Mucosa of rectum (tissue), 2 donors: ENCODE measurements around the gene TRIM64C.
"Not testable (repeated sequence)": the region's sequence is repeated elsewhere in the genome, so short reads cannot be mapped to it uniquely, and the experiment has no call there.

Experiments
- H3K27ac ChIP-seq, 2 donors: one replicate each; pipeline ENCODE4 v1.7.0; 2013; ENCODE audit warnings: inconsistent platforms in 2 of 2, low read depth in 2 of 2, low read length in 2 of 2
- H3K27me3 ChIP-seq, 2 donors: one replicate each; pipeline ENCODE4 v1.7.0; 2013; ENCODE audit warnings: low read length in 2 of 2; ENCODE audit not compliant: control insufficient read depth in 2 of 2, insufficient read depth in 2 of 2
- H3K36me3 ChIP-seq, 2 donors: one replicate each; pipeline ENCODE4 v1.7.0; 2013; ENCODE audit warnings: low read length in 2 of 2; ENCODE audit not compliant: control insufficient read depth in 2 of 2, insufficient read depth in 2 of 2
- H3K4me1 ChIP-seq, 2 donors: one replicate each; pipeline ENCODE4 v1.7.0; 2013; ENCODE audit warnings: low read length in 2 of 2, mild to moderate bottlenecking in 1 of 2; ENCODE audit not compliant: control insufficient read depth in 2 of 2, insufficient read depth in 2 of 2
- H3K4me3 ChIP-seq, 2 donors: one replicate each; pipeline ENCODE4 v1.7.0; 2013; ENCODE audit warnings: low read length in 2 of 2
- H3K9ac ChIP-seq, 2 donors: one replicate each; pipeline ENCODE4 v1.7.0; 2013; ENCODE audit warnings: low read length in 2 of 2, low read depth in 1 of 2, mild to moderate bottlenecking in 1 of 2
- H3K9me3 ChIP-seq, 2 donors: one replicate each; pipeline ENCODE4 v1.7.0; 2013; ENCODE audit warnings: low read length in 2 of 2; ENCODE audit not compliant: control insufficient read depth in 2 of 2
- donor health status: healthy.
- donor health status: Normal muscosa, but diverticular disease.

The TRIM64C gene, protein sequence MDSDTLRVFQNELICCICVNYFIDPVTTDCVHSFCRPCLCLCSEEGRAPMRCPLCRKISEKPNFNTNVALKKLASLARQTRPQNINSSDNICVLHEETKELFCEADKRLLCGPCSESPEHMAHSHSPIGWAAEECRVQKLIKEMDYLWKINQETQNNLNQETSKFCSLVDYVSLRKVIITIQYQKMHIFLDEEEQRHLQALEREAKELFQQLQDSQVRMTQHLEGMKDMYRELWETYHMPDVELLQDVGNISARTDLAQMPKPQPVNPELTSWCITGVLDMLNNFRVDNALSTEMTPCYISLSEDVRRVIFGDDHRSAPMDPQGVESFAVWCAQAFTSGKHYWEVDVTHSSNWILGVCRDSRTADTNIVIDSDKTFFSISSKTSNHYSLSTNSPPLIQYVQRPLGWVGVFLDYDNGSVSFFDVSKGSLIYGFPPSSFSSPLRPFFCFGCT

DNA sequence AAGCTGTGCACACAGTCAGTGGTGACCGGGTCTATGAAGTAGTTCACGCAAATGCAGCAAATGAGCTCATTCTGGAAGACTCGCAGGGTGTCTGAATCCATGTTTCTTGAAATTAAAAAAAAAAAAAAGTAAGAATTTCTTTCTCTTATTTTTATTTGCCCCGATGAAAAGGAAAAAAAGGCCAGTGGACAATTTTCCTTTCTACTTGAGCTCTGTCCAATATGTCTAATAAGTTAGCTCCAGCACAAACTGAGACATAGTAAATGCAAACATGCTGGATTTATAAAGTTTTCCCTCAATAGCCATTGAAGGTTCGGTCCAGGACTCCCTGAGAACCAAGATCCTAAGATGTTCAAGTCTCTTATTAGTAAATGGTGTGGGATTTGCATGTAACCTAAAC lies at the start of gene TRIM64C:
TSS of gene TRIM64C (minus strand) at position 101 of the 400 bp plus-strand sequence. CDS start at position 101, 0 bp downstream.
- not testable (repeated sequence) for H3K9ac ChIP-seq, H3K4me3 ChIP-seq, H3K27ac ChIP-seq, H3K4me1 ChIP-seq, H3K36me3 ChIP-seq, H3K27me3 ChIP-seq, H3K9me3 ChIP-seq

DNA sequence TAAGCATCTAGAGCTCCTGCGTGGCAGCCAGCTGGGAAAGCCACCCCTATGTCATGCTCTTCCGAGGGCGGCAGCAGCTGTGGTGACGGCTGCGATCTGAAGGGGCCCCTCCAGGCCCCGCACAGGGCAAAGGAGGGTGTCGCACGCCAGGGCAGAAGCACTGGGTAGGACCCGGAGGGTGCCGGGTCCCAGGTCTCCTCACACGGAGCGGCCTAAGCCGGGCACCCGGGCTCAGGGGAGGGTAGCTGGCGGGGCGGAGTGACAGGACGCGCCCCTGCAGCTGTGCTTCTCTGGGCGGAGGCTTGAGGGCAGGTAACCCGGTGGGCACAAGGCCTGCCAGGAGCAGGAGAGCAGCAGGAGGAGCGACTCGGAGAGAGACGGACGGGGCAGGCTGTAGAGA lies 43.4 kb upstream of the TRIM64C start:
- H3K9ac ChIP-seq, H3K4me3 ChIP-seq, H3K27ac ChIP-seq, H3K9me3 ChIP-seq, H3K36me3 ChIP-seq, H3K4me1 ChIP-seq, H3K27me3 ChIP-seq: not testable (repeated sequence)

DNA sequence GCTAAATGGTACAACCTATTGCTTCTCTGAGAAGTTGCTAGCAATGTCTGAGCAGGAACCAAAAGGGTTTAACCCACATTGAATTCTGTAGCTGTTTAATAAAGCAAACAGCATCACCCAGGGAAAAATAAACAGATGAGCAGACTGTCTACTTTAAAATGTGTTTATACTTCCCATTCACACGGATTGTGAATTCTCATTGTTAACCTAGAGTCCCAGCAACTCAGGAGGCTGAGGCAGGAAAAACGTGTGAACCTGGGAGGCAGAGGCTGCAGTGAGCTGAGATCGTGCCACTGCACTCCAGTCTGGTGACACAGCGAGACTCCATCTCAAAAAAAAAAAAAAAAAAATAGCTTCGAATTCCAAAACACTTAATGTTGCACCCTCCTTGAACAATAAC lies 11.0 kb upstream of the TRIM64C start:
- H3K4me1 ChIP-seq, H3K4me3 ChIP-seq, H3K9ac ChIP-seq, H3K27me3 ChIP-seq, H3K36me3 ChIP-seq, H3K9me3 ChIP-seq, H3K27ac ChIP-seq: not testable (repeated sequence)

DNA sequence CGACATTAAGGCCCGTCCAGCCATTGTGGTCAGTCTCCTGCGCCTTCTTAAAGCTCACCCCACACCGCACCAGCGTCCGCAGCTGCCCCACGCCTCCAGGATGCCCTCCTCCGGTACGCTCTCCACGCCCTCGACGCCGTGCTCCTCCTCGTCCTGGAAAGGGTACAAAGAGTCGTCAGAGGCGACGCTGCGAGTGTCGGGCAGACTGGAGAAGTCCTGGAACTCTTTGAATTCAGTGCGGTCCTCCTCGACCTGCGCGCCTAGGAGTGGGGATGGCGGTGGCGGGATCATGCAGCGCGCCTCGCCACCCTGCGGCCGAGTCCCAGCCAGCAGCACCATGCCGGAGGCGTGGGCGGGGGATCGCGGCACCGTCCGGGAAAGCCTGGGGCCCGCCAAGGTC lies 9.1 kb downstream of the TRIM64C start:
- H3K9ac ChIP-seq, H3K9me3 ChIP-seq, H3K27ac ChIP-seq, H3K27me3 ChIP-seq, H3K4me1 ChIP-seq, H3K4me3 ChIP-seq, H3K36me3 ChIP-seq: not testable (repeated sequence)

DNA sequence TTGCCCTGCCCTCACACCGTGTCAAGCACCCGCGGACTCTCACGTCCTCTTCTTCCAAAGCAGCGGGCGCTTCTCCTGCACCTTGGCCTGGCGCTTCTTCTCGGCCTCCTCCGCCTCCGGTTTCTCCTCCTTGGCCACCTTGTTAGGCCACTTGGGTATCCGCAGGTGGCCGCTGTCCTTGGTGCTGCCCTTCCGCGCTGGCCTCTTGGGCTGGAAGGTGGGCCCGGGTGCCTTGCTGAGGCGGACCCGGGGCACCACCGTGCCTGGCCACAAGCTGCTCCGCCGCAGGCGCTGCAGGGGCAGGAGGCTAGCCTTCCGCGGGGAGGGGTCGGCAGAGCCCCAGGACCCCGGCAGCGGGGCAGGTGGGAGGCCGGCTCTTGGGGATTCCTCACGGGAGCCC lies 10.7 kb downstream of the TRIM64C start:
- not testable (repeated sequence) for H3K4me1 ChIP-seq, H3K9ac ChIP-seq, H3K9me3 ChIP-seq, H3K27me3 ChIP-seq, H3K27ac ChIP-seq, H3K36me3 ChIP-seq, H3K4me3 ChIP-seq

DNA sequence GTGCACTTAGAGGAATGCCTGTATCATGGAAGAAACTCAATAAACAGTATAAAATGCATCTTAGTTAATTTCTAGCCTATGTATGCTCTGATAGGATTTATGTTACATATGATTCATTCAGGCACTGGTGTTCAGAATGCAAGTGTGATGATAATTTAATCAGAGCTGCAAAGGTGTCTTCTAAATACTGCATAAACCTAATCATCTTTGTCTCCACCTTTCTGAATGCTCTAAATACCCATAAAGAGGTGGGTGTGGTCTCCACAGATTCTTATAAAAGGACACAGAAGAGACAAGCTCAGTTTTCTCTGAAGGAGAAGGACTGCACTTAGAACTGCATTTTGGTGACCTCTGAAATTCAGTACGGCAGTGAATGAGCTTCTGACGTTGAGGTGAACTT lies 30.4 kb downstream of the TRIM64C start, which contains the start of gene TRIM49B:
TSS of gene TRIM49B (plus strand) at position 301 of the 400 bp plus-strand sequence. CDS start 2,777 bp downstream, outside the sequence.
- H3K36me3 ChIP-seq, H3K4me3 ChIP-seq, H3K9ac ChIP-seq, H3K27ac ChIP-seq, H3K27me3 ChIP-seq, H3K4me1 ChIP-seq, H3K9me3 ChIP-seq: not testable (repeated sequence)
